GM19395 (cell line): Measurements from ENCODE around the gene GGT7.
A peak's percentile ranks its signal among the peaks of the same experiment; 100 is the strongest.
"Not testable (repeated sequence)": the region's sequence is repeated elsewhere in the genome, so short reads cannot be mapped to it uniquely, and the experiment has no call there.

Source experiments
- ATAC-seq: cut with Tn5 transposase; IDR thresholded peaks from one replicate; pipeline ENCODE4 v1.9.1; 2021; ENCODE audit warnings: mild to moderate bottlenecking, moderate library complexity; ENCODE audit not compliant: unreplicated experiment

Gene GGT7, protein sequence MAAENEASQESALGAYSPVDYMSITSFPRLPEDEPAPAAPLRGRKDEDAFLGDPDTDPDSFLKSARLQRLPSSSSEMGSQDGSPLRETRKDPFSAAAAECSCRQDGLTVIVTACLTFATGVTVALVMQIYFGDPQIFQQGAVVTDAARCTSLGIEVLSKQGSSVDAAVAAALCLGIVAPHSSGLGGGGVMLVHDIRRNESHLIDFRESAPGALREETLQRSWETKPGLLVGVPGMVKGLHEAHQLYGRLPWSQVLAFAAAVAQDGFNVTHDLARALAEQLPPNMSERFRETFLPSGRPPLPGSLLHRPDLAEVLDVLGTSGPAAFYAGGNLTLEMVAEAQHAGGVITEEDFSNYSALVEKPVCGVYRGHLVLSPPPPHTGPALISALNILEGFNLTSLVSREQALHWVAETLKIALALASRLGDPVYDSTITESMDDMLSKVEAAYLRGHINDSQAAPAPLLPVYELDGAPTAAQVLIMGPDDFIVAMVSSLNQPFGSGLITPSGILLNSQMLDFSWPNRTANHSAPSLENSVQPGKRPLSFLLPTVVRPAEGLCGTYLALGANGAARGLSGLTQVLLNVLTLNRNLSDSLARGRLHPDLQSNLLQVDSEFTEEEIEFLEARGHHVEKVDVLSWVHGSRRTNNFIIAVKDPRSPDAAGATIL

DNA sequence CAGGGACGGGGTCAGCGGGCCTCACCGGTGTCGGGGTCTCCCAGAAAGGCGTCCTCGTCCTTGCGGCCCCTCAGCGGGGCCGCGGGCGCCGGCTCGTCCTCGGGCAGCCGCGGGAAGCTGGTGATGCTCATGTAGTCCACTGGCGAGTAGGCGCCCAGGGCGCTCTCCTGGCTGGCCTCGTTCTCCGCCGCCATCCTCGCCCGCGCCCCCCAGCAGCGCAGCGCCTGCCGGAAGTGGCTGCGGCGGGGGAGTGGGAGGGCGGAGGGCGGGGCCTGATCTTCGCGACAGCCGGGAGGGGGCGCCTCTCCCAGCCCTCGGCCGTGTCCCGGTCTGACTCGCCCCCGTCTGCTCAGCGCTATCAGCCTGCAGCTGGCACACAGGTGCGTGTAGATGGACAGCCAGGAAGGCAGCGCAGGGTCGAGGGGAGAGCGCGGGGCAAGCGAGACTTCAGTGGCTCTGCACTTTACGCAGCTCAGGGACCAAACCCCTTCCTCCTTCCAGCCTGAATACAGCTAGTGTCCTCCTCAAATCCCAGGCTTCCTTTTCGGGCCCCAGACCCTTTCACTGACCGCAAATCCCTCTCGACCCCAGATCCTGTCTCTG is at the start of gene GGT7:
Gene GGT7 (minus strand): TSS at position 235 of the 603 bp plus-strand sequence. CDS start 41 bp downstream, at position 194.
- peak; percentile 48 for ATAC-seq

DNA sequence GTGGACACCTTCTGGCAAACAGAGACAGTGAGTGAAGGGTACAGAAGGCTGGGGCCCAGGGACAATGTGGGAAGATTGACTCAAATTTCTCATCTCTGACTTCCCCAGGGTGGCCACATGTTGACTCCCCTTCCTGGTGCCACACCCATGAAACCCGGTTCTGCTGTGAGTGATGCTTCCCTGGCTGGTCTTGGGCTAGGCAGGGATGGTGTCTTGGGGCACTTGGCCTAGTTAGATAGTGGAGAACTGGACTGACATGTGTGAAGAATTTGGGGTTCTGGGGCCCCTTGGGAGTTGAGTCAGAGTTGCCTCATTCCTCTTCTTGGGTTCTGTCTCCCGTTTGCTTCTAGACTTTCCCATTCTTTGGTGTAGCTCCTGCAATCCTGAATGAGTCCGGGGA is 48.8 kb upstream of the GGT7 start:
- ATAC-seq = no peak

DNA sequence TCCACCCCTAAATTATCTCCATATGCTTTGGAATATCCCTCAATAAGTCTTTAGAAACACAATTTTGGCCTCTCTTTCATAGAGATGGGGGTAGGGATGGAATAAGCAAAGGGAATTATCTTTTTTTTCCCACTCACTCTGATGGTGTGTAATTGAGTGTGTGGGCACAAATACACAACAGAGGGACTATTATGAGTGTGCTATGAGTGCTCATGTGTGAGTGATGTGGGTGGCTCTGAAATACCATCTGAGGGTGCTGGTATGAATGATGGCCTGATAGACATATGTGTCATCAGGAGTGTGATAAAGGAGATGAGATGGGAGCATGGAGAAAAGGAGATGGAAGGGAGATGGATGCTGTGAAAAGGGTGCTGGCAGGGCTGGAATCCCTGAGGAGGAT is 47.4 kb upstream of the GGT7 start:
- ATAC-seq = no peak

DNA sequence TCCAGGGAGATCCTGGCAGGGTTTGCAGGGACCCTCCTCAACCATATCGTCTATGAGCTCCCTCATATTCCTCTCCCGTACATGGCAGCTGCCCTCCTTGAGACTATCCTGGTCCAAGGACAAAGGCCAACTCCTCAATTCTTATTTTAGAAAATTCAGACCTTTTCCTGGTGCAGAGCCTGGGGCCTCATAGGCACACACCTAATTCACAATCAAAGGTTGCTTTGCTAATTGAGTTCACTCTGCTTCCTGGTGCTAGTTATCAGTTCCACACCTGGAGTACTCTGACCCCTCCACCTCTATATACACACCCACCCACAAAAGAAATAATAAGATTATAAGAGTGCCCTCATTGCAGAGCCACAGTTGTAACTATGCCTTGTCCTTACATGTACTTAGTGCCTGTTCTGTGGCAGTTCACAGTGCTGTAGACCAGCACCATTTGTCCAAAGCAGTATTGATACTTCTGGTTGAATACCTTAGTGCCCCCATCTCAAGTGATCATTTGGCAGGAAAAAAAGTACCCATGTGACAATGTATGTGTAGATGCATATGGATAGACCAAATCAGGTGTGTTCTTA is 44.2 kb upstream of the GGT7 start:
- ATAC-seq = no peak

DNA sequence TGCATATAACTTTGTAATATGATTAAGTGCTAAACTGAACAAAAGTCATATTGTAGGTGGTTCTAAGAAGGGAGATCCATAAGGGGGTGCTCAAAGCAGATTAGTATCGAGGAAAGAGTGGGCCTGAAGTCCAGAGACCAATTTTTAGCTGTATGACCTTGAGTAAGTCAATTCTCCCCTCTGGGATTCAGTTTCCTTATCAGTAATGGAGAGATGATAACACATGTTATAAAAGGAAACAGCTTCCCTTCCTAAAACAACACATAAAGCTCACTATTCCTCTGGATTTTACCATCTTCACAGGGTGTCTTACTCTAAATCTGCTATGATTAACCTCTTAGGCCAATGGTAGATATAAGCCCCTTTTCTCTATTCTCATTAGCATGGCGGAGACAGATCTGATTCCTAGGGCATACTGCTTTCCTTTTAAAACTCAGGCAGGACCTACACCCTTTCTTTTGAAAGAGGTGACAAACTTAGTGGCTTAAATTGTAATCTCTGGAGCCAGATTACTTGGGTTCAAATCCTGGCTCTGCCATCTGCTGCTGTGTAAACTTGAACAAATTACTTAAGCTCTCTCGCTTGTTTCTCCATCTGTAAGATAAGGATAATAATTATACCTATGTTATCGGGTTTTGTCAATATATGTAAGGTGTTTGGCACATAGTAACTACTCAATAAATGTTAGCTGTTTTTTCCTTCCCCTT is 43.2 kb upstream of the GGT7 start:
- no peak for ATAC-seq

DNA sequence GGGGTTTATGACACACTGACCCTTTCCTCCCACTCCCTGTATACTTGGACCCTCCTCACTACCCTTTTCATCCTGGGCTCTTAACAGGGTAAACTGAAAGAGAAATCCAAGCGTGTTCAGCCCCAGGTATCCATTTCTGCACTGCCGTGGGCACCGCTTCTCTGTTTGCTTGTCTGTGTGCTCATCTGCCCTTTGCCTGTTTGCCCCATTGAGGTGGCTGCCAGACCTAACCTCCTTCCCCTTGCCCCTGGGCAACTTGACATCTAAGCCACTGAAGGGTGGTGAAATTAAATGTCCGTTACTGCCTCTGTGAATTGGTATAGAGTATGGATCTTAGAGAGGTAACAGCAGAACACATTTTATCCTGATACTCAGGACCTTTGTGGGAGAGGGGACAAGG is 42.5 kb upstream of the GGT7 start:
- ATAC-seq = no peak

DNA sequence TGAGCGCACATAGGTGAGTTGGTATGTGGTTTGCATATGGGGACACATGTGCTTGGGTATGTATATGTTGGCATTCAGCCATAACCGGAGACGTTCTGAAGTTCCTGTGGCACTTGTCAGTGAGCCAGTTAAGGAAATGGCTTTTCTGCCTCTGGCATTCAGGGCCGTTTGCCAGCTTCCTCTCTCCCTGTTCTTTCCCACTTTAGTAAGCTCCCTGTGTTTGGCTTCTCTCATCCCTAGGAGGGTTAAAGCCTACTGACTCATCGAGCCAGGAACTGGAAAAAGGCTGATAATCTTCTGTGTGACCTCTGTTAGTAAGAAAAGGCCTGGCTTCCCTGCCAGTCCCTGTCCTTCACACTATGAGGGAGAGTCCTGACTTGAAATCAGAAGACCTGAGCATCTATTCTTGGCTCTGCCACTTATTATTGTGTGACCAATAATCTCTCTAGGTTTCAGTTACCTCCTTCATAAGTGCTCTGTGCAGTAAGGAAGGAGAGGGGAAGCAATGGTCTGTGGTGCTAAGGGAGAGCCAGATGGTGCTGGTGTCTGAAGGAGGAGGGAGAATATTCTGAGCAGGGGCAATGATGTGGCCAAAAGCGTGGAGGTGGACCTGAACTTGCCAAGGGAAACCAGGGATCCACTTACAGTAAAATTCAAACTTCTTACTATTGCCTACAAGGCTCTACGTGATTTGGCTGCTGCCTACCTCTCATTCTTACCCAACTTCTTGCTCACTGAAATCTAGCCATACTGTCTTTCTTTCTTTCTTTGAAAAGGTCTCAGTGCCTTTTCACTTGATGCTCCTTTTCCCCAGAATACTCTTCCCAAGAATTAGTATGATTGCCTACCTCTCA is 35.2 kb upstream of the GGT7 start:
- ATAC-seq = no peak

DNA sequence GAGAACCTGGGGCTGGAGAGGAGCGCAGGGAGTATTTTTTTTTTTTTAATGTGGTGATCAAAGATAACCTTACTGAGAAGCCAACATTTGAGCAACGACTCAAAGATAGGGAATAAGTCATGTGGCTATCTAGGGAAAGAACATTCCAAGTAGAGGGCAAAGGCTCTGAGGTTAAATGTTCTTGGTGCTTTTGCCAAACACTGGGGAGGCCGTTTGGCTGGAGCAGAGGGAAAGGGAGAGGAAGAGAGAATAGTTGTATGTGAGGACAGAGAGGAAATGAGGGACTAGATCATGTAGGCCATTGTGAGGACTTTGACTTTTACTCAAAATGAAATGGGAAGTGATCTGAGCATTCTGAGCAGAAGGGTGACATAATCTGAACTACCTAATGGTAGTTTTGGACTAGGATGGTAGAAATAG is 31.6 kb upstream of the GGT7 start:
- ATAC-seq = no peak

DNA sequence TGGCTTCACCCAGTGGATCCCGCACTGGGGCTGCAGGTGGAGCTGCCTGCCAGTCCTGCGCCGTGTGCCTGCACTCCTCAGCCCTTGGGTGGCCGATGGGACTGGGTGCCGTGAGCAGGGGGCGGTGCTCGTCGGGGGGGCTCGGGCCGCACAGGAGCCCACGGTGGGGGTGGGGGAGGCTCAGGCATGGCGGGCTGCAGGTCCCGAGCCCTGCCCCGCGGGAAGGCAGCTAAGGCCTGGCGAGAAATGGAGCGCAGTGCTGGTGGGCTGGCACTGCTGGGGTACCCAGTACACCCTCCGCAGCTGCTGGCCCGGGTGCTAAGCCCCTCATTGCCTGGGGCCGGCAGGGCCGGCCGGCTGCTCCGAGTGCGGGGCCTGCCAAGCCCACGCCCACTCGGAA is 26.1 kb upstream of the GGT7 start:
- not testable (repeated sequence) for ATAC-seq

DNA sequence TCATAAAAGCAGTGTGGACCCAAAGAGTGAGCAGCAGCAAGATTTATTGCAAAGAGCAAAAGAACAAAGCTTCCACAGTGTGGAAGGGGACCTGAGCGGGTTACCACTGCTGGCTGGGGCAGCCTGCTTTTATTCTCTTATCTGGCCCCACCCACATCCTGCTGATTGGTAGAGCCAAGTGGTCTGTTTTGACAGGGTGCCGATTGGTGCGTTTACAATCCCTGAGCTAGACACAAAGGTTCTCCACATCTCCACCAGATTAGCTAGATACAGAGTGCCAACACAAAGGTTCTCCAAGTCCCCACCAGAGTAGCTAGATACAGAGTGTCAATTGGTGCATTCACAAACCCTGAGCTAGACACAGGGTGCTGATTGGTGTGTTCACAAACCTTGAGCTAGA is 25.5 kb upstream of the GGT7 start:
- ATAC-seq = not testable (repeated sequence)

DNA sequence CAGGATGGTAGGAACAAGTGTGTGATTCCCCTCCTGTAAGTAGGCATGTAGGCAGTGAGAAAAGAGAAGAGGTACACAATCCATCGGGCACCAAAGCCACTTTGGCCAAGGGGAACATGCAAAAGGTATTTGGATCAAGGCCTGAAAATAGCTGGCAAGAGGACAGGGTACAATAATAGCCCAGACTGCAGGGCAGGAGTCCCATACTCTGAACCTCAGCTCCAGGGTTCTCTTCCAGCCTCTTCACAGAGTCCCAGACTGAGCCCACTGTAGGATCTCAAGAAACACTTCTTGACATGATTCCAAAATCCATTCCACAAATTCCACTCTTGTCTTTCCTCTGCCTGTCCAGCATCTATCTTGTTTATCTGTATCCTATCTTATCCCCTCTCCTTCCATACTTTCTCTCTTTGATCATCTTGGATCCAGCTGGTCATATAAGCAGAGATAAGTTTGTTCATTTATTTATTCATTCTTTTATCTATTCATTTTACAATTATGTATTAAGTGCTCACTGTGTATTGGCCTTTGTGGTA is 23.5 kb upstream of the GGT7 start:
- no peak for ATAC-seq

DNA sequence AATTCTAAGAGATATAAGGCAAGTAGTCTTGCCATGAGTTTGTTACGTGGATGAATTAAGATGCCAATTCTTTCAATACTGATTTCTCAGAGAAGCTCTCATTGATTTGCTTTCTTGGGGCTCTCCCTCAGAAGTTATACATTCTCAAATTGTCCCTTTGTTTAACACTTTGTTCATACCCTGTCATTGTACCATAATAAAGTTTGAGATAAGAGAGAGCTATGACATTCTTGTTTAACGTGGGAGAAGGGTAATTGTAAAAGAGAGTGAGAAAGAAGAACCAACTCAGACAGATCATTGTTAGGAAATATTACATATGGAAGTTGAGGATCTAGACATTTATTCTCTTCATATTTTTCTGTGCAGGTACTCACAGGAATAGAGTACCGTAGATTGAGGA is 22.8 kb upstream of the GGT7 start:
- ATAC-seq = no peak

DNA sequence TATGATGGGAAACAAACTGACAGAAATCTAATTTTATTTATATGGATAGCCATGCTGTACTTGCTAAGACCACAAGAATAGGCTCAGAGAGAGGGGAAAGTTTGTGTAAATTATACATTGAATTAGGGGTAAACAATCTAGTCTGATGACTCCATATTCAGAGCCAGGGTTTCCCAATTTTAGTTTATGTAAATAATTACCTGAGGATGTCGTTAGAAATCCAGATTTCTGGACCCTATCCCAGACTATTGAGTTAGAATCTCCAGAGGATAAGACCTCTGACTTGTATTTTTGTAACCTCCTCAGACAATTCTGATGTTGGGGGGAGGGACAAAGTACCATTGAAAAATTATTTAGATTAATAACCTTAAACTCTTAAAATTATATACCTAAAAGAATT is 22.1 kb upstream of the GGT7 start:
- no peak for ATAC-seq

DNA sequence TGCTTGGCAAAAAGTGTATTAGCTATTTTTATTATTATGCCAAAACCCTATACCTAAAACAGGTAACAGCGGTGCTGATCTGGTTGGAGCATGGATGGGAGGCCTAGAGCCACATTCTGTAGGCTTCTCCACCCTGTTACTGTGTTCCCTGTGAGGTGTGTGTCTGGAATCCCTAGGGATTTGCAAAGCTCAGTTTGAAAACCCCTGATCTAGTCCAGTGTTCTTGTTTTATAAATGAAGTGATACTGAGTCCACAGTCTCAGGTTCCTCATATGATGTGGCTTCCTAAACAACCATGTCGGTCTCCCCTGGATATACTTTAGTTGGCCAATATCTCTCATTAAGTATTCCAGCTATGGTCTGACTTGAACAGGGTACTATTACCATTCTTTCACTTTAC is 20.0 kb upstream of the GGT7 start:
- no peak for ATAC-seq

DNA sequence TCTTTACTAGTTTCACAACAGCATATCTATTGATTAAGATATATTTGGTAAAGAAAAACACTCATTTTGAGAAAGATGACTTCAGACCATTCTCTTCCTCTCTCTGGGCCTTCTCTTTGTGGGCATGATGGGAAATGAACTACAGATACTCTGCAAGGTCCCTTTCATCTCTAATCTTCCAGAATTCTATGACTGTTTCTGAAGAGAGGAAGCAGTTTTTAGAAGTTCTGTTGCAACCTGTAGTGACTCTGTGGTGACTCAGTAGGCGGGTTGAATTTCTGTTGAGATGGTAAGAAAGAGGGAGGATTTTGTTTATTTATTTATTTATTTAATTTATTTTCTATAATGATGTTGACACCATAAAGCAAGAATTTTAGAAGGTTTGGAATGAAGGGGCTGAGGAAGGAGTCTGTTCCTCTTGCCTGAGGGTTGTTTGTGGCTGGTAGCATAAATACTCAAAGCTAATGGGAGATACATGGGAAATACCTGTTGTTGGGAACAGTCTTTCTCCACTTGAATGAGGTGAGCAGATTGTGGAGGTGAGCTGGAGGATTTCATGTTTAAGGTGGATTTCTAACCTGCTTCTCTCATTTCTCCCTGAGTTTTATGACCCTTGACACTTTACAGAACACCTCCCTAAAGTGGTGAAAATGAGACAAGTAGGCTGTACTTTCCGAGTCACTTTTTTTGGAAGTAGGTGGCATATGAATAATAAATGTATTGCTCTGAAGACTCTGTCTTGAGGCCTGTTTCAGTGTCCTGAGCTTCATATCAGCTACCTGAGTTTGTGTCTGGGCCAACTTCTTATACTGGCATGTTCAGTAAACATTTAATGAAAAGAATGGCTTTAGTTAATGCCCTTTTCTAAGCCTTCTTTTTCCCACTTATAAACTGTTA is 18.8 kb upstream of the GGT7 start:
- no peak for ATAC-seq

DNA sequence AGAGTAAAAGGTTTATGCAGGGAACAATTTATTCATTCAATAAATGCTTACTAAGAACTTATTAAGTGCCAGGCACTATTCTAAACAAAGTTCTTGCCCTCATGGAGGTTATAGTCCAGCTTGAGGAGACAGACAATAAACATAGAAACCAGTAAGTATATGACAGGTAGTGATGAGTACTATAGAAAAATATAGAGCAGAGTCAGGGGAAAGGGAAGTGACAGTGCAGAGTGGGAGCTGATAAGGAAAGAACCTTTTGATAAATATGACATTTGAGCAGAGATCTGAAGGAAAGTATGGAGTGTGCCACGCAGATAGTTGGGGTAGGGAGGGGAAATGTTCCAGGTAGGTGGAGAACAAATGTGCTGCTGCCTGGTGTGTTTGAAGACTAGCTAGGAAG is 15.8 kb upstream of the GGT7 start:
- no peak for ATAC-seq

DNA sequence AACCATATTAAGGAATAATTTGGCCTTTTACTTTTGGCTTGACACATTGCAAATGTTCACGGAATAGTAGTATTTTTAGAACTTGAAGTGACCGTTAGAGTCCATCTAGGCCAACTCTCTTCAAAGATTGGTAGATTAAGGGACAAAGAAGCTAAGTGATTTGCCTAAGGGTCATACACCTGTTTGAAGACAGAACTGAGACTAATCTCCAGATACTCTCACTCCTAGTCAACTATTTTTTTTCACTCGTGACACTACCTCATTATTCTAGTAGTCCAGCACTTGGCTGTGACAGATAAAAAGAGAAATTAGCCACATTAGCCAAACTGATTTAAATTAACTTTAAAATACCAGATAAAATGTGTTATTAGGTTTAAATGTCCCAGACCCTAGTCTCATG is 14.4 kb upstream of the GGT7 start:
- no peak for ATAC-seq

DNA sequence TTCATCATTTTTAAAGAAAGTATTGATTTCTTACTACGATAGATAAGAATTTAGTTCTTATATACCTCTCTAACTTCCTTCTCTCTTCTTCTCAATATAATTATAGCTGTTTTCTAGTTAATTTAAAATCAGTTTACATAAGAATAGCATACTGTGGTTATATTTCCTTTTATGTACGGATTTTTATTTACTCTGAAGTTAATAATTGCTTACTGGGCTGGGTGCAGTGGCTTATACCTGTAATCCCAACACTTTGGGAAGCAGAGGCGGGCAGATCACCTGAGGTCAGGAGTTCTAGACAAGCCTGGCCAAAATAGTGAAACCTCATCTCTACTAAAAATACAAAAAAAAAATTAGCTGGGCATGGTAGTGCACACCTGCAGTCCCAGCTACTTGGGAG is 13.5 kb upstream of the GGT7 start:
- no peak for ATAC-seq

DNA sequence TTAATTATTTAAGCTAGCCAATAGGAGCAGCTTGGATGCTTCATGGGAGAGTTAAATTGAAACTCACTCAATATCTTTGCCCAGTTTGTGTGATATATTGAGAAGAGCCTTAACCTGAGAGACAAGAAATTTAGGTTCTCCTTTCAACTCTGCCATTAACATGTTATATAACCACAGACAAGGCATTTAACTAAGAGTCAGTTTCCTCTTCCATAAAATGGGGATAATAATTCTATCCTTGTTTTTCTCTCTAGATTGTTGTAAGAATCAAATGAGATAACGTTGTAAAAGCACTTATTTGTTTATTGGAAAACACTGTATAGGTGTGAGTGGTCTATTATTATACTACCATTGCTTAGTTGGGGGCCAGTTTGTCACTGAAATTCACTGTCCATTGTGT is 11.6 kb upstream of the GGT7 start:
- no peak for ATAC-seq
